Measurements from ENCODE around the gene MTHFD2. TPM values are rescaled to one million over a fixed set of nuclear protein-coding genes. Genes with fewer than 3 reads are reported as not detected.

MTHFD2 gene
- 74.9 and 89.9 TPM in 2 replicates for total RNA-seq

GRCh38 chr2:74198461-74199274, at the start of gene MTHFD2:
TSS of gene MTHFD2 (plus strand) at chr2:74198615. CDS start at chr2:74198642, 27 bp downstream.

GRCh38 chr2:74178211-74179062, 20.0 kb upstream of the MTHFD2 start, which contains the start of gene MOB1A:
TSS of gene MOB1A (minus strand) at chr2:74178879. CDS start at chr2:74178674, 205 bp downstream.

Other genes with a start within 250 kb of the MTHFD2 start
- 8.2 and 10.8 TPM in 2 replicates for gene TET3, start 213.7 kb upstream of the MTHFD2 start, total RNA-seq
- 124 and 158 TPM in 2 replicates for gene BOLA3, start 50.7 kb upstream of the MTHFD2 start, total RNA-seq
- 59.0 and 93.3 TPM in 2 replicates for gene MOB1A, start 19.7 kb upstream of the MTHFD2 start, total RNA-seq
- gene SLC4A5, start 144.8 kb downstream of the MTHFD2 start, total RNA-seq: 0.14 TPM in 1 of 2 replicates, not detected in the other
- 92.0 and 103 TPM in 2 replicates for gene DCTN1, start 181.7 kb downstream of the MTHFD2 start, total RNA-seq
- gene C2orf81, start 223.0 kb downstream of the MTHFD2 start, total RNA-seq: 0.92 and 1.1 TPM in 2 replicates
- gene WDR54, start 223.1 kb downstream of the MTHFD2 start, total RNA-seq: 45.4 and 53.5 TPM in 2 replicates
- gene RTKN, start 243.3 kb downstream of the MTHFD2 start, total RNA-seq: 49.8 and 58.1 TPM in 2 replicates

Data from airway epithelial cell (primary cell).